Panc1 (cell line): ENCODE results near the gene COQ8A. TPM values are rescaled to one million over a fixed set of nuclear protein-coding genes. Genes with fewer than 3 reads are reported as not detected.

Experiments
- ATAC-seq: fragments of 200-7000 bp; cut with Tn5 transposase; 2 replicates; pipeline ENCODE4 v1.9.1; 2020; ENCODE audit warnings: mild to moderate bottlenecking, moderate library complexity
- BruUV-seq: library from RNA; stranded (reverse); fragments of 400-500 nt; replicated peaks from 2 replicates; lab custom pipeline; 2021; lab: Mats Ljungman, UMichigan
- CTCF ChIA-PET: fragments of 300-600 bp; sonication (Branson Sonifier 250); formaldehyde crosslinking; loops from one replicate; lab custom pipeline; 2022; ENCODE audit warnings: antibody characterized with exemption; lab: Charles Lee
- POLR2A ChIA-PET: fragments of 300-600 bp; sonication (Branson Sonifier 250); formaldehyde crosslinking; loops from one replicate; lab custom pipeline; 2022; ENCODE audit warnings: antibody characterized with exemption; lab: Charles Lee
- DNase-seq: peaks from one replicate; pipeline ENCODE4 v3.0.0-alpha.2; 2010; ENCODE audit warnings: low read depth, low spot score
- H3K27ac ChIP-seq: 2 replicates; pipeline ENCODE4 v1.5.1; 2011; ENCODE audit warnings: mild to moderate bottlenecking, low read length, inconsistent platforms
- H3K27me3 ChIP-seq: fragments of 200-500 bp; sonication (Bioruptor generic); 2 replicates; pipeline ENCODE4 v1.6.0; 2014; ENCODE audit warnings: low read length, inconsistent platforms; ENCODE audit not compliant: control insufficient read depth, insufficient read depth
- H3K36me3 ChIP-seq: fragments of 200-500 bp; sonication (Bioruptor generic); 2 replicates; pipeline ENCODE4 v1.5.1; 2014; ENCODE audit warnings: inconsistent platforms, mild to moderate bottlenecking, low read length, moderate library complexity; ENCODE audit not compliant: control insufficient read depth, insufficient read depth
- H3K4me1 ChIP-seq: 2 replicates; pipeline ENCODE4 v1.5.1; 2011; ENCODE audit warnings: inconsistent platforms, mild to moderate bottlenecking, low read length, moderate library complexity; ENCODE audit not compliant: control insufficient read depth, insufficient read depth
- H3K4me3 ChIP-seq, 2 experiments: 2 replicates each; pipeline ENCODE4 v1.5.1; 2011 to 2012; ENCODE audit warnings: low read depth in 2 of 2, low read length in 2 of 2, mild to moderate bottlenecking in 2 of 2, inconsistent platforms in 1 of 2, moderate library complexity in 1 of 2
- H3K9me3 ChIP-seq: fragments of 200-500 bp; sonication (Bioruptor generic); 2 replicates; pipeline ENCODE4 v1.5.1; 2014; ENCODE audit warnings: low read depth, mild to moderate bottlenecking, inconsistent platforms, low read length, moderate library complexity; ENCODE audit not compliant: control insufficient read depth, insufficient read depth
- POLR2AphosphoS5 ChIP-seq: IDR thresholded peaks from 2 replicates; pipeline ENCODE4 v1.6.1; 2012; ENCODE audit warnings: mild to moderate bottlenecking, low read depth, low read length, moderate library complexity
- SIN3A ChIP-seq: IDR thresholded peaks from 2 replicates; pipeline ENCODE4 v1.6.1; 2012; ENCODE audit warnings: low read depth, mild to moderate bottlenecking, low read length, moderate library complexity, borderline replicate concordance; ENCODE audit not compliant: insufficient read depth
- TCF7L2 ChIP-seq: IDR thresholded peaks from 2 replicates; pipeline ENCODE4 v1.6.1; 2011; ENCODE audit warnings: mild to moderate bottlenecking, low read depth, low read length, inconsistent platforms
- in situ Hi-C: cut with HindIII; loops from 2 replicates; pipeline ENCODE4 v1.10.0; 2016; ENCODE audit warnings: low sequenced_read_pairs, low pct_unique_long_range_greater_than_20kb
- intact Hi-C: fragments of 100-400 bp; cut with micrococcal nuclease; formaldehyde crosslinking; loops from one replicate; pipeline ENCODE4 v1.10.0; 2022; ENCODE audit not compliant: unreplicated experiment
- total RNA-seq: library from RNA; stranded (reverse); gene quantifications from one replicate; pipeline ENCODE4 v1.2.1, GENCODE V29; 2021; ENCODE audit not compliant: unreplicated experiment
- TF ChIP-seq, protein P1 (sequence below): fragments of 450-650 bp; IDR thresholded peaks from 2 replicates; pipeline ENCODE4 v1.5.1; 2017; ENCODE audit warnings: mild to moderate bottlenecking
- TF ChIP-seq, protein P2 (sequence below), 2 experiments: IDR thresholded peaks; 2 replicates each; pipeline ENCODE4 v1.6.1; 2011 to 2012; ENCODE audit warnings: low read depth in 2 of 2, control low read depth in 1 of 2, low read length in 1 of 2, mild to moderate bottlenecking in 1 of 2, moderate library complexity in 1 of 2; ENCODE audit not compliant: insufficient read depth in 1 of 2

Gene COQ8A
- total RNA-seq, 1 experiment from 2014 or later: 15.1 TPM

GRCh38 chr1:226979517-226980121 is 39.5 kb downstream of the COQ8A start:
- ChIA-PET POLR2A (no interaction called here), CTCF (no interaction called here)
- in situ Hi-C loops: no loop called here
- Histone ChIP-seq H3K36me3 (no peaks in the 10 kb centered on the region), H3K27me3 (no peaks in the 10 kb centered on the region), H3K9me3 (no peaks in the 10 kb centered on the region), H3K27ac (no peak overlapping the region), H3K4me1 (no peaks in the 10 kb centered on the region), H3K4me3 (no peak overlapping the region)
- DNase-seq (no peak), ATAC-seq (no peak)
- intact Hi-C loops: no loop called here
- no peak for TF ChIP-seq TCF7L2
- TF ChIP-seq, protein P1, sequence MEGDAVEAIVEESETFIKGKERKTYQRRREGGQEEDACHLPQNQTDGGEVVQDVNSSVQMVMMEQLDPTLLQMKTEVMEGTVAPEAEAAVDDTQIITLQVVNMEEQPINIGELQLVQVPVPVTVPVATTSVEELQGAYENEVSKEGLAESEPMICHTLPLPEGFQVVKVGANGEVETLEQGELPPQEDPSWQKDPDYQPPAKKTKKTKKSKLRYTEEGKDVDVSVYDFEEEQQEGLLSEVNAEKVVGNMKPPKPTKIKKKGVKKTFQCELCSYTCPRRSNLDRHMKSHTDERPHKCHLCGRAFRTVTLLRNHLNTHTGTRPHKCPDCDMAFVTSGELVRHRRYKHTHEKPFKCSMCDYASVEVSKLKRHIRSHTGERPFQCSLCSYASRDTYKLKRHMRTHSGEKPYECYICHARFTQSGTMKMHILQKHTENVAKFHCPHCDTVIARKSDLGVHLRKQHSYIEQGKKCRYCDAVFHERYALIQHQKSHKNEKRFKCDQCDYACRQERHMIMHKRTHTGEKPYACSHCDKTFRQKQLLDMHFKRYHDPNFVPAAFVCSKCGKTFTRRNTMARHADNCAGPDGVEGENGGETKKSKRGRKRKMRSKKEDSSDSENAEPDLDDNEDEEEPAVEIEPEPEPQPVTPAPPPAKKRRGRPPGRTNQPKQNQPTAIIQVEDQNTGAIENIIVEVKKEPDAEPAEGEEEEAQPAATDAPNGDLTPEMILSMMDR: no peak
- no peak for TF ChIP-seq POLR2AphosphoS5
- TF ChIP-seq SIN3A: no peak
- TF ChIP-seq, protein P2, sequence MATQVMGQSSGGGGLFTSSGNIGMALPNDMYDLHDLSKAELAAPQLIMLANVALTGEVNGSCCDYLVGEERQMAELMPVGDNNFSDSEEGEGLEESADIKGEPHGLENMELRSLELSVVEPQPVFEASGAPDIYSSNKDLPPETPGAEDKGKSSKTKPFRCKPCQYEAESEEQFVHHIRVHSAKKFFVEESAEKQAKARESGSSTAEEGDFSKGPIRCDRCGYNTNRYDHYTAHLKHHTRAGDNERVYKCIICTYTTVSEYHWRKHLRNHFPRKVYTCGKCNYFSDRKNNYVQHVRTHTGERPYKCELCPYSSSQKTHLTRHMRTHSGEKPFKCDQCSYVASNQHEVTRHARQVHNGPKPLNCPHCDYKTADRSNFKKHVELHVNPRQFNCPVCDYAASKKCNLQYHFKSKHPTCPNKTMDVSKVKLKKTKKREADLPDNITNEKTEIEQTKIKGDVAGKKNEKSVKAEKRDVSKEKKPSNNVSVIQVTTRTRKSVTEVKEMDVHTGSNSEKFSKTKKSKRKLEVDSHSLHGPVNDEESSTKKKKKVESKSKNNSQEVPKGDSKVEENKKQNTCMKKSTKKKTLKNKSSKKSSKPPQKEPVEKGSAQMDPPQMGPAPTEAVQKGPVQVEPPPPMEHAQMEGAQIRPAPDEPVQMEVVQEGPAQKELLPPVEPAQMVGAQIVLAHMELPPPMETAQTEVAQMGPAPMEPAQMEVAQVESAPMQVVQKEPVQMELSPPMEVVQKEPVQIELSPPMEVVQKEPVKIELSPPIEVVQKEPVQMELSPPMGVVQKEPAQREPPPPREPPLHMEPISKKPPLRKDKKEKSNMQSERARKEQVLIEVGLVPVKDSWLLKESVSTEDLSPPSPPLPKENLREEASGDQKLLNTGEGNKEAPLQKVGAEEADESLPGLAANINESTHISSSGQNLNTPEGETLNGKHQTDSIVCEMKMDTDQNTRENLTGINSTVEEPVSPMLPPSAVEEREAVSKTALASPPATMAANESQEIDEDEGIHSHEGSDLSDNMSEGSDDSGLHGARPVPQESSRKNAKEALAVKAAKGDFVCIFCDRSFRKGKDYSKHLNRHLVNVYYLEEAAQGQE (IDR thresholded peaks at IDR 0.05; ENCODE audit: insufficient read depth in 1 of 2, low read depth in 2 of 2, low read length in 1 of 2): no peak
- BruUV-seq: no TSS peak

GRCh38 chr1:226980122-226980560 is 40.0 kb downstream of the COQ8A start:
- in situ Hi-C loops (no loop called here), intact Hi-C loops (no loop called here)
- Histone ChIP-seq H3K27ac (no peak overlapping the region), H3K4me1 (no peaks in the 10 kb centered on the region), H3K36me3 (no peaks in the 10 kb centered on the region), H3K27me3 (no peaks in the 10 kb centered on the region), H3K4me3 (no peak overlapping the region), H3K9me3 (no peaks in the 10 kb centered on the region)
- CTCF ChIA-PET: no interaction called here
- BruUV-seq: no TSS peak
- TF ChIP-seq TCF7L2 (no peak), POLR2AphosphoS5 (no peak), SIN3A (no peak)
- TF ChIP-seq, protein P1: no peak
- TF ChIP-seq, protein P2 (IDR thresholded peaks at IDR 0.05; ENCODE audit: insufficient read depth in 1 of 2, low read depth in 2 of 2, low read length in 1 of 2): no peak
- ATAC-seq (no peak), DNase-seq (no peak)
- POLR2A ChIA-PET: no interaction called here
